Omental fat pad (tissue), 4 donors: Measurements from ENCODE around the gene DIS3. TPM values are rescaled to one million over a fixed set of nuclear protein-coding genes. Genes with fewer than 3 reads are reported as not detected.

ENCODE experiments used
- ATAC-seq: fragments of 150-250 bp; one replicate; pipeline ENCODE4 v1.9.1; 2016; ENCODE audit warnings: mild to moderate bottlenecking, moderate library complexity; ENCODE audit not compliant: low FRiP score
- DNase-seq: peaks from one replicate; pipeline ENCODE4 v3.0.0-alpha.2; 2019; ENCODE audit warnings: low spot score
- CTCF ChIP-seq, 3 donors: fragments of 450-650 bp; IDR thresholded peaks; one replicate each; pipeline ENCODE4 v1.5.1; 2016 to 2017; ENCODE audit warnings: antibody characterized with exemption in 3 of 3, mild to moderate bottlenecking in 3 of 3, moderate library complexity in 2 of 3
- total RNA-seq, 4 donors: library from RNA; depleted of rRNA; stranded (reverse); fragments of >200 nt; gene quantifications; one replicate each; pipeline ENCODE4 v1.1.0, GENCODE V29; 2016

DIS3 gene
- total RNA-seq, 4 donors from 2014 or later: 22.9 to 42.0 (median 24.8) TPM

DNA sequence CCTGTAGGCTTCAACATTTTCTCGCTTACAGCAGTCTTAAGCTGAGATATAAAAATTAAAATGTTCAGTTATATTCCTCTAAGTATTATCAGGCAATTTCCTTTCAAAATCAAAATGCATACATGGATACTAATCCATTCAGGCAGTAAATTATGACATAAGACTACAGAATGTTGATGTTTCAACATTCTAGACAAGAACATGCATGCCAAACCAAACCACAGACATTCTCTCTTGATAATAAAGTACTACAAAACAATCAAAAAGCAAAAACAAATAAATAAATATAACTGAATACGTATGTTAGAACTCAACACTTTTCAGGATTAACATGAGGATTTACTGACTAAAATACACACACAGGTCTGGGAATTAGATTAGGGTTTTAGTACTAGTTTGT, 7.7 kb downstream of the DIS3 start:
- TF ChIP-seq CTCF (IDR thresholded peaks at IDR 0.05): no peak
- DNase-seq: no peak
- ATAC-seq: no peak

DNA sequence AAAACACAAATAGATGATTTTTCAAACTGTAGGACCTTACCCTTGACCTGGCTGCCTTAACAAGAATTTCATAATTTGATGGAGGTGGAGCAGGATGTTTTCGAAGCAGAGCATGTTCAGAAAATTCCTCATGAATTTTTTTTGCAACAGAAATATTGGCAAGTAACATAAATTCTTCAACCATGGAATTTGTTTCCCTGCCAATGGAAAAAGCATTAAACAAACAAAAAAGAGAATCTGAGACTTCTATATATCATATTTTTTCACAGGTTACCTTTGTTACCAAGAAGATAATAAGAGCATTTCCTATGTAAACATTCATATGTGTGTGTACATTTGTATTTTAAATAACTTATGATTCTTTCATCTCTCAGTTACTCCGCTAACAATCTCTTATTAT, 18.3 kb downstream of the DIS3 start:
- ATAC-seq (no peak), DNase-seq (no peak)
- no peak for TF ChIP-seq CTCF (IDR thresholded peaks at IDR 0.05)

DNA sequence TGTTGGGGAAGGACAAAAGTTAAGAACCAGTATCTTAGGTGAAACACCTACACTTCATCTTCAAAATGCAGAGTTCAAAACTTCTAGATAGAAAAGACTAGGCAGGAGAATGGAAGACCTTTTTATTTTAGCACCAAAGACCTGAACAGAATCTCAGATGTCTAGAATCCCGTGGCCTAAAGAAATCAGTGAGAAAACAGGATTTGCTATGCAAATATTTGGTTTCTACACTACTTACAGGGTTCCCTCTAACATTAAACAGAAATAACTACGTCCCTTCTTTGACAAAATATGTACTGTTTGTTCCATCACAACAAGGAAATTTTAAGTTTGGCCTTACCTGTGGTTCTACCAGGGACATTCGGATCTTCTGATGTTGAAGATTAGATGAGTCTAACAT, 21.5 kb downstream of the DIS3 start:
- TF ChIP-seq CTCF (IDR thresholded peaks at IDR 0.05): no peak
- no peak for DNase-seq
- no peak for ATAC-seq

GRCh38 chr13:72757792-72758535, 23.7 kb downstream of the DIS3 start:
- no peak for DNase-seq
- no peak for TF ChIP-seq CTCF (IDR thresholded peaks at IDR 0.05)
- no peak for ATAC-seq

DNA sequence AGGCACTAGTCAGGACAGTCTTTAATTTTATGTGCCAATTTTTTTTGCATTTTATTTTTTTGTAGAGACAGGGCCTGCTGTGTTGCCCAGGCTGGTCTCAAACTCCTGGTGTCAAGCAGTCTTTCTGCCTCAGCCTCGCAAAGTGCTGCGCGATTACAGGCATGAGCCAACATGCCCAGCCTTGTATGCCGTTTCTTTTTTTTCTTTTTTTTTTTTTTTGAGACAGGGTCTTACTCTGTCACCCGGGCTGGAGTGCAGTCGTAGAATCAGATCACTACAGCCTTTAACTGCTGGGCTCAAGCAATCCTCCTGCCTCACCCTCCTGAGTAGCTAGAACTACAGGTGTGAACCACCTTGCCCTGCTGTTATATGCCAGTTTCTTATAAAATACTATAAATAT, 27.6 kb downstream of the DIS3 start:
- no peak for TF ChIP-seq CTCF (IDR thresholded peaks at IDR 0.05)
- ATAC-seq (no peak), DNase-seq (no peak)

DNA sequence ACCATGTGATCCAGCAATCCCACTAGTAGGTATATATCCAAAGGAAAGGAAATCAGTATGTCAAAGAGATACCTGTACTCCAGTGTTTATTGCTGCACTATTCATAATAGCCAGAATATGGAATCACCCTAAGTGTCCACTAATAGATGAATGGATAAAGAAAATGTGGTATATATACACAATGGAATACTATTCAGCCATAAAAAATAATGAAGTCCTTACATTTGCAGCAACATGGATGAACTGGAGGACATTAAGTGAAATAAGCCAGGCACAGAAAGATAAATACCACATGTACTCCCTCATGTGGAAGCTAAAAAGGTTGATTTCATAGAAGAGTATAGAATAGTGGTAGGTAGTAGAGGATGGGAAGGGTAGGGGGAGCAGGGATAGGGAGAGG, 30.5 kb downstream of the DIS3 start:
- no peak for ATAC-seq
- DNase-seq: no peak
- TF ChIP-seq CTCF (IDR thresholded peaks at IDR 0.05): no peak

- no peak for TF ChIP-seq CTCF (IDR thresholded peaks at IDR 0.05)
- DNase-seq (no peak), ATAC-seq (no peak)
Measured at GRCh38 chr13:72745260-72745659, 36.4 kb downstream of the DIS3 start.
